Activated CD4-positive, alpha-beta T cell treated with anti-CD3 and anti-CD28 coated beads for 36 hours (primary cell): ENCODE measurements around the gene TCF12. TPM values are rescaled to one million over a fixed set of nuclear protein-coding genes. Genes with fewer than 3 reads are reported as not detected.

Source experiments
- ATAC-seq: fragments of 200-7000 bp; cut with Tn5 transposase; one replicate; pipeline ENCODE4 v1.10.0; 2021; ENCODE audit warnings: mild to moderate bottlenecking, moderate library complexity
- CTCF ChIA-PET: fragments of 350-600 bp; sonication (Branson Sonifier 250); formaldehyde crosslinking; loops from one replicate; lab custom pipeline; 2021; ENCODE audit warnings: antibody characterized with exemption; lab: Charles Lee
- POLR2A ChIA-PET: fragments of 350-600 bp; sonication (Branson Sonifier 250); formaldehyde crosslinking; loops from one replicate; lab custom pipeline; 2021; ENCODE audit warnings: antibody characterized with exemption, inconsistent platforms; lab: Charles Lee
- DNase-seq: peaks from one replicate; pipeline ENCODE4 v3.0.0-alpha.2; 2020
- H3K27ac Mint-ChIP-seq: one replicate; pipeline ENCODE4 v1.8.0; 2021; ENCODE audit warnings: mixed read lengths
- H3K27me3 Mint-ChIP-seq: one replicate; pipeline ENCODE4 v1.8.0; 2021; ENCODE audit warnings: mixed read lengths
- H3K36me3 Mint-ChIP-seq: one replicate; pipeline ENCODE4 v1.8.0; 2021; ENCODE audit warnings: low read depth, mixed read lengths
- H3K4me1 Mint-ChIP-seq: one replicate; pipeline ENCODE4 v1.8.0; 2021; ENCODE audit warnings: mixed read lengths
- H3K4me3 Mint-ChIP-seq: one replicate; pipeline ENCODE4 v1.8.0; 2021; ENCODE audit warnings: mild to moderate bottlenecking, moderate library complexity, mixed read lengths
- H3K9me3 Mint-ChIP-seq: one replicate; pipeline ENCODE4 v1.8.0; 2021; ENCODE audit warnings: low read depth, mixed read lengths
- intact Hi-C, 2 experiments: fragments of 100-400 bp; cut with DNase I in 1 of 2; cut with micrococcal nuclease in 1 of 2; formaldehyde crosslinking; loops; one replicate each; pipeline versions ENCODE4 v1.14.2 to v1.15.1; 2022 to 2024; cut with DNase I, micrococcal nuclease
- total RNA-seq, 2 experiments: library from RNA; stranded (reverse); gene quantifications; one replicate each; pipeline ENCODE4 v1.2.3, GENCODE V29; 2021

TCF12 gene
- total RNA-seq, 2 experiments from 2014 or later = 61.1 to 74.9 TPM

- H3K4me1 Mint-ChIP-seq = peaks cover 49% of the 10 kb centered on the region
- DNase-seq (no peak), ATAC-seq (no peak)
- intact Hi-C loops = no loop called here
- no peak overlapping the region for H3K4me3 Mint-ChIP-seq
- no peaks in the 10 kb centered on the region for H3K9me3 Mint-ChIP-seq
- ChIA-PET POLR2A (interaction anchor here (0.6 kb wide), 1 partner anchor 25 kb away, joined by 3 read pairs; no protein-coding TSS in a partner anchor), CTCF (interaction anchor here (1.2 kb wide), 1 partner anchor 16 kb away, joined by 4 read pairs; no protein-coding TSS in a partner anchor)
- no peaks in the 10 kb centered on the region for H3K27me3 Mint-ChIP-seq
- H3K27ac Mint-ChIP-seq = no peak overlapping the region
- H3K36me3 Mint-ChIP-seq = peaks cover 11% of the 10 kb centered on the region
Observed at GRCh38 chr15:57048930-57049549, 130.6 kb downstream of the TCF12 start.

- intact Hi-C loops = no loop called here
- no peaks in the 10 kb centered on the region for H3K9me3 Mint-ChIP-seq
- no peak for ATAC-seq
- no peak overlapping the region for H3K4me3 Mint-ChIP-seq
- H3K36me3 Mint-ChIP-seq = peaks cover 2% of the 10 kb centered on the region
- no peaks in the 10 kb centered on the region for H3K27me3 Mint-ChIP-seq
- no peak for DNase-seq
- H3K27ac Mint-ChIP-seq = no peak overlapping the region
- POLR2A ChIA-PET = no interaction called here
- peaks cover 51% of the 10 kb centered on the region for H3K4me1 Mint-ChIP-seq
- CTCF ChIA-PET = interaction anchor here (1.2 to 1.3 kb wide), 2 partner anchors 13 to 129 kb away, joined by 3 to 4 read pairs; no protein-coding TSS in a partner anchor
Observed at GRCh38 chr15:57053470-57053869, 135.0 kb downstream of the TCF12 start.

GRCh38 chr15:57054204-57054750 is 135.8 kb downstream of the TCF12 start:
- no peak for DNase-seq
- Mint-ChIP-seq H3K9me3 (no peaks in the 10 kb centered on the region), H3K4me1 (peaks cover 56% of the 10 kb centered on the region), H3K27ac (no peak overlapping the region), H3K27me3 (no peaks in the 10 kb centered on the region), H3K36me3 (no peaks in the 10 kb centered on the region), H3K4me3 (no peak overlapping the region)
- POLR2A ChIA-PET = interaction anchor here (0.7 kb wide), 1 partner anchor 30 kb away, joined by 6 read pairs; no protein-coding TSS in a partner anchor
- CTCF ChIA-PET = interaction anchor here (0.6 to 0.7 kb wide), 2 partner anchors 10 to 126 kb away, joined by 3 to 4 read pairs; no protein-coding TSS in a partner anchor
- ATAC-seq = no peak
- intact Hi-C loops = no loop called here

GRCh38 chr15:57056357-57056756 is 137.9 kb downstream of the TCF12 start:
- Mint-ChIP-seq H3K4me1 (peaks cover 57% of the 10 kb centered on the region), H3K36me3 (no peaks in the 10 kb centered on the region), H3K27ac (no peak overlapping the region), H3K9me3 (no peaks in the 10 kb centered on the region), H3K4me3 (no peak overlapping the region), H3K27me3 (no peaks in the 10 kb centered on the region)
- ChIA-PET CTCF (no interaction called here), POLR2A (no interaction called here)
- intact Hi-C loops = no loop called here
- ATAC-seq (no peak), DNase-seq (no peak)

GRCh38 chr15:57057134-57057930 is 138.9 kb downstream of the TCF12 start:
- Mint-ChIP-seq H3K36me3 (peaks cover 2% of the 10 kb centered on the region), H3K27ac (no peak overlapping the region), H3K4me1 (peaks cover 53% of the 10 kb centered on the region), H3K9me3 (no peaks in the 10 kb centered on the region), H3K4me3 (no peak overlapping the region), H3K27me3 (no peaks in the 10 kb centered on the region)
- intact Hi-C loops = no loop called here
- no peak for ATAC-seq
- DNase-seq = no peak
- ChIA-PET POLR2A (no interaction called here), CTCF (interaction anchor here (1.0 kb wide), 1 partner anchor 10 kb away, joined by 3 read pairs; no protein-coding TSS in a partner anchor)

- H3K36me3 Mint-ChIP-seq = peaks cover 7% of the 10 kb centered on the region
- CTCF ChIA-PET = interaction anchor here (0.6 kb wide), 1 partner anchor 13 kb away, joined by 3 read pairs; no protein-coding TSS in a partner anchor
- intact Hi-C loops = no loop called here
- ATAC-seq = no peak
- POLR2A ChIA-PET = no interaction called here
- no peak for DNase-seq
- H3K27me3 Mint-ChIP-seq = no peaks in the 10 kb centered on the region
- no peak overlapping the region for H3K4me3 Mint-ChIP-seq
- H3K4me1 Mint-ChIP-seq = peaks cover 45% of the 10 kb centered on the region
- no peaks in the 10 kb centered on the region for H3K9me3 Mint-ChIP-seq
- H3K27ac Mint-ChIP-seq = no peak overlapping the region
Observed at GRCh38 chr15:57059026-57059660, 140.7 kb downstream of the TCF12 start.

- POLR2A ChIA-PET = no interaction called here
- no peaks in the 10 kb centered on the region for H3K27me3 Mint-ChIP-seq
- H3K9me3 Mint-ChIP-seq = no peaks in the 10 kb centered on the region
- intact Hi-C loops = no loop called here
- no peak overlapping the region for H3K4me3 Mint-ChIP-seq
- peaks cover 9% of the 10 kb centered on the region for H3K36me3 Mint-ChIP-seq
- H3K27ac Mint-ChIP-seq = no peak overlapping the region
- H3K4me1 Mint-ChIP-seq = peaks cover 38% of the 10 kb centered on the region
- CTCF ChIA-PET = no interaction called here
- no peak for ATAC-seq
- DNase-seq = peak; percentile 9
Observed at GRCh38 chr15:57060799-57061198, 142.4 kb downstream of the TCF12 start.

GRCh38 chr15:57061281-57061680 is 142.8 kb downstream of the TCF12 start:
- intact Hi-C loops = no loop called here
- CTCF ChIA-PET = no interaction called here
- POLR2A ChIA-PET = no interaction called here
- no peaks in the 10 kb centered on the region for H3K9me3 Mint-ChIP-seq
- peaks cover 9% of the 10 kb centered on the region for H3K36me3 Mint-ChIP-seq
- no peak overlapping the region for H3K4me3 Mint-ChIP-seq
- no peaks in the 10 kb centered on the region for H3K27me3 Mint-ChIP-seq
- peaks cover 37% of the 10 kb centered on the region for H3K4me1 Mint-ChIP-seq
- DNase-seq (no peak), ATAC-seq (no peak)
- H3K27ac Mint-ChIP-seq = no peak overlapping the region

GRCh38 chr15:57061696-57062095 is 143.3 kb downstream of the TCF12 start:
- POLR2A ChIA-PET = no interaction called here
- intact Hi-C loops = no loop called here

GRCh38 chr15:57064033-57064432 is 145.6 kb downstream of the TCF12 start:
- Mint-ChIP-seq H3K27ac (no peak overlapping the region), H3K27me3 (no peaks in the 10 kb centered on the region), H3K4me1 (peaks cover 28% of the 10 kb centered on the region), H3K4me3 (no peak overlapping the region), H3K36me3 (peaks cover 9% of the 10 kb centered on the region), H3K9me3 (no peaks in the 10 kb centered on the region)
- intact Hi-C loops = no loop called here
- ChIA-PET CTCF (interaction anchor here (0.6 kb wide), 1 partner anchor 10 kb away, joined by 4 read pairs; no protein-coding TSS in a partner anchor), POLR2A (no interaction called here)
- no peak for DNase-seq
- no peak for ATAC-seq

More at GRCh38 chr15:57061696-57062095, 143.3 kb downstream of the TCF12 start:
- Mint-ChIP-seq H3K36me3 (peaks cover 9% of the 10 kb centered on the region), H3K27me3 (no peaks in the 10 kb centered on the region), H3K4me1 (peaks cover 36% of the 10 kb centered on the region), H3K9me3 (no peaks in the 10 kb centered on the region), H3K4me3 (no peak overlapping the region), H3K27ac (no peak overlapping the region)
- ATAC-seq = no peak
- no peak for DNase-seq
- CTCF ChIA-PET = no interaction called here

- POLR2A ChIA-PET = no interaction called here
Observed at GRCh38 chr15:57069423-57069822, 151.0 kb downstream of the TCF12 start.

More at GRCh38 chr15:57069423-57069822, 151.0 kb downstream of the TCF12 start:
- ATAC-seq = no peak
- Mint-ChIP-seq H3K27me3 (no peaks in the 10 kb centered on the region), H3K4me3 (no peak overlapping the region), H3K27ac (no peak overlapping the region), H3K4me1 (peaks cover 34% of the 10 kb centered on the region), H3K36me3 (no peaks in the 10 kb centered on the region), H3K9me3 (no peaks in the 10 kb centered on the region)
- CTCF ChIA-PET = interaction anchor here (0.8 kb wide), 1 partner anchor 35 kb away, joined by 3 read pairs; no protein-coding TSS in a partner anchor
- intact Hi-C loops = no loop called here
- DNase-seq = no peak
